HL-60 (cell line): ENCODE results near the gene TMEM37.

Source experiments
- CTCF ChIP-seq: IDR thresholded peaks from one replicate; pipeline ENCODE4 v1.5.1; 2011; ENCODE audit warnings: low read length, control low read depth, inconsistent platforms; ENCODE audit not compliant: insufficient read depth
- GABPA ChIP-seq: IDR thresholded peaks from 2 replicates; pipeline ENCODE4 v1.6.1; 2012; ENCODE audit warnings: low read depth
- POLR2AphosphoS5 ChIP-seq: IDR thresholded peaks from 2 replicates; pipeline ENCODE4 v1.6.1; 2012; ENCODE audit warnings: low read depth

DNA sequence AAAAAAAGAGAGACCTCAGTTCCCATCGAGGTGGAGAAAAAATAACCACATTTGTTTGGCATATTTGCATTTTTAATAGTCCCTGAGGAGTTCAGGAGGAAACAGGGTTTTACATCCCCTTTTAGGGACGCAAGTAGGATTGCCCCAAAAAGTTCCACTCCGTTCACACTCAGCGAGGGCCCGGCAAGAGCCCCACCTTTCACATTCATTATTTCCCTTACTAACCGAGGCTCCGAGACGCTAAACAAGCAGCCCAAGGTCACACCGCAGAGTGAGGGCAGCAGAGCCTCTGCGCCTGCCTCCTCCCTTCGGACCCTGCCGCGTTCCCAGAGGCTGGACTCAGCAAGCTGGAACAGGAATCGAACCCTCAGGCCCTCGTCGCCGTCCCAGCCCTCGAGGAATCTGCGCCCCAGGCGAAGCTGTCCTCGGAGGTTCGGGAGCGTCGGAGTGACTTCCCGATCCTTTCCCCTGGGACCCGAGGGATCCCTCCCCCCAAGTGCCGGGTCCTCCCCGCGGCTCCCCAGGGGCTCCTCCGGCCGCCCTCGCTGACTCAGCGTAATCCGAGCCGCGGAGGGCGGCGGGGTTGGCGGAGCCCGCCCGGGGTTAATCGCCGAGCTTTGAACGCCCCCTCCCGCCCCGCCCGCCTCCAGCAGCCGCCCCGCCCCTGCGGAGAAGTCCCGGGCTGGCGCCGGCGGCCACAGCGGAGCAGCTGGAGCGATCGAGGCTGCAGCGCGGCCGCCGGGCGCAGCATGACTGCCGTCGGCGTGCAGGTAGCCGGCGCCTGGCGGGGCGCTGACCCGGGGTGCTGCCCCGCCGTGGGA lies at the start of gene TMEM37:
- no peak for TF ChIP-seq CTCF
- TF ChIP-seq GABPA: no peak
- TF ChIP-seq POLR2AphosphoS5: no peak
